GM19193 (cell line): Measurements from ENCODE around the gene HSF4.
A peak's percentile ranks its signal among the peaks of the same experiment; 100 is the strongest.

Experiments
- POLR2A ChIP-seq: IDR thresholded peaks from 4 replicates; pipeline ENCODE4 v1.6.1; 2011; ENCODE audit not compliant: insufficient read depth, insufficient read length; ENCODE audit errors: extremely low read depth

The HSF4 gene

GRCh38 chr16:67157892-67158635, 6.5 kb upstream of the HSF4 start:
- TF ChIP-seq POLR2A = no peak

- TF ChIP-seq POLR2A = peak; percentile 27
Observed at GRCh38 chr16:67158637-67159600, 5.6 kb upstream of the HSF4 start.

GRCh38 chr16:67161595-67162058, 2.9 kb upstream of the HSF4 start:
- TF ChIP-seq POLR2A = no peak

- TF ChIP-seq POLR2A = no peak
Observed at GRCh38 chr16:67162506-67163163, 1.9 kb upstream of the HSF4 start.

- no peak for TF ChIP-seq POLR2A
Observed at GRCh38 chr16:67163164-67163998, 1.2 kb upstream of the HSF4 start.

- no peak for TF ChIP-seq POLR2A
Observed at GRCh38 chr16:67163999-67164558, 466 bp upstream of the HSF4 start.

- no peak for TF ChIP-seq POLR2A
Observed at GRCh38 chr16:67165121-67166078, 855 bp downstream of the HSF4 start.

GRCh38 chr16:67166110-67166547, 1.6 kb downstream of the HSF4 start:
- no peak for TF ChIP-seq POLR2A

GRCh38 chr16:67166598-67167168, 2.1 kb downstream of the HSF4 start:
- no peak for TF ChIP-seq POLR2A

- no peak for TF ChIP-seq POLR2A
Observed at GRCh38 chr16:67167588-67167987, 3.0 kb downstream of the HSF4 start.

- TF ChIP-seq POLR2A = no peak
Observed at GRCh38 chr16:67169011-67169451, 4.5 kb downstream of the HSF4 start.

- no peak for TF ChIP-seq POLR2A
Observed at GRCh38 chr16:67169642-67170167, 5.2 kb downstream of the HSF4 start.

- peak; percentile 40 for TF ChIP-seq POLR2A
Observed at GRCh38 chr16:67170168-67170948, 5.8 kb downstream of the HSF4 start, which contains the start of gene NOL3. Gene NOL3, plus strand, starts transcription at chr16:67170538.
